Activated CD8-positive, alpha-beta memory T cell treated with anti-CD3 and anti-CD28 coated beads, Interleukin-2, amount 50 U/mL, for 1 hour (primary cell): Measurements from ENCODE around the gene TCEANC.
A peak's percentile ranks its signal among the peaks of the same experiment; 100 is the strongest.
"Not testable (repeated sequence)": the region's sequence is repeated elsewhere in the genome, so short reads cannot be mapped to it uniquely, and the experiment has no call there.

Experiments
- DNase-seq: peaks from one replicate; pipeline ENCODE4 v3.0.0-alpha.2; 2020; ENCODE audit errors: extremely low read depth

Gene TCEANC

DNA sequence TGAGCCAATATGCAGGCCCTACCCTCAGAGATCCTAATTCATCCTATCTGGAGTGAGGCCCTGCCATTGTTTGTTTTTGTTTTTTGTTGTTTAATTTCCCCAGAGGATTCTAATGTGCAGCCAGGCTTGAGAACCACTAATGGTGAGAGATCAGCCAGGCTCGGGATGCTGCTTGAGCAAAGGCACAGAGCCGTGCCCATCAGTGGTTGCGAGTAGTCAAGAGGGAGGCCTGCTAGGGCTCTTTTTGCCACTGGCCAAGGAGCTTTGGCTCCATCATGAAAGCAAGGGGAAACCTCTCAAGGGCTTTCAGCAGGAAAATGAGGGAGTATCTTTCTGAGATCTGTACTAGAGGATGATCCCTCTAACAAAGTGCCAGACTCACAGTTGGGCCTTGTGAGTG lies 2.7 kb downstream of the TCEANC start:
- DNase-seq: no peak

DNA sequence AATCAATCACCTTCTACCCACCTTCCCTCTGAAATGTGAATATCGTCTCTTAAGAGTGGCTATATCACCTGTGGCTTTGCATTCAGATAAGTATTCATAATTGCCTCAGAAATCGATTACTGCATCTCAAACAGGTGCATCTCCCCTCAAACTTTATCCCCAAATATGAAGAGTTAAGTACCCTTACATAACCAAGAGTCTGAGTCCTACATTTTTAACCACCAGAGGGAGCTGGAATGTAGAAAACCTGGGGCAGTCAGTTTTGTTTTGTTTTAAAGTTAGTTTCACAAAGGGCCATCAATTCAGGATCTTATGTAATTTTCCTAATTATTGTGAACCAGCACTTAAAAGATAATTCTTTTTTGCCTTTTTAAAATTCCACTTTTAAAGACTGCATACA lies 5.7 kb downstream of the TCEANC start:
- no peak for DNase-seq

DNA sequence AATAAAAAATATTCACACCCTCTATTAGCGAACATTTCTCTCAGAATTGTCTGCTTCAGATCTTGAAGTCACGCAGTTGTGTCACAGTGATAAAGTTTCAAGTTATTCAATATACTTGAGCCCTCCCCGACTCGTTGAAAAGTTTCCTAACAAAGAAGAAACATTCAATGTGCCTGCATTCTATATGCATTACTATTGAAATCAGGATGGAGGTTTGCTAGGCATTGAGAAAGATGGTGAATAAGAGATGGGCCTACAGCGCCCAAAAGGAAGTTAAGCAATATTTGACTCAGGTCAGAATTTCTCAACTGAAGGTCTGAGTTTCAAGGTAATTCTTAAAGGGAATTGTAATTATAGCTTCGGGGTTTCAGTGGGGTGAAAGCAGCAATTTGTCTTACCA lies 6.1 kb downstream of the TCEANC start:
- no peak for DNase-seq

GRCh38 chrX:13661735-13662288 lies 8.9 kb downstream of the TCEANC start:
- DNase-seq: no peak

DNA sequence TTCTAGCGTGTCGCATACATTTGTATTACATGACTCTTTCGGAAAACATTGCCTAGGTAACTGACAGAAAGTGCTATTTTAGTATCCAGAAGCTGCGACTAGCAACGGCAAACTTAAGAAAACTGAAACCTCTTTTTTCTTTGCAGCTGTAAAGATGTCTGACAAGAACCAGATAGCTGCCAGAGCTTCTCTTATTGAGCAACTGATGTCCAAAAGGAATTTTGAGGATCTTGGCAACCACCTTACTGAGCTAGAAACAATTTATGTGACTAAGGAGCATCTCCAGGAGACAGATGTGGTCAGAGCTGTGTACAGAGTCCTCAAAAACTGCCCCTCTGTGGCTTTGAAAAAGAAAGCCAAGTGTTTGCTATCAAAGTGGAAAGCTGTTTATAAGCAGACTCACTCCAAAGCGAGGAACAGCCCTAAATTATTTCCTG lies 9.4 kb downstream of the TCEANC start:
- no peak for DNase-seq

DNA sequence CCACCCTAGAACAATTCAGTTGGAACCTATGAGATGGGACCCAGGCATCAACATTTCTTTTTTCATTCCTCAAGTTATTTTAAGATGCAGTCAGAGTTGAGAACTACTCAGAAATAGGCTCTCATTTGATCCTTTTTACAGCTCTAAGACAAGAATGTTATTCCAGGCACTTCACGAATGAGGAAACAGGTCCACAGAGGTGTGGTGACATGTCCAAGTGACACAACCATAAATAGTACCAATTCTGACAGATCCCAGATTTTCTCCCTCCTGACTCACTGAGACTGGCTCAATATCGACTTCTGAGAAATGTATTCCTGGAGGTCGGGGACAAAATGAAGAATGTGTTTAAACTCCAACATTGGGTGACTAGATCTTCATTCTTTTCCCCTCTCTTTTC lies 11.1 kb downstream of the TCEANC start:
- no peak for DNase-seq

GRCh38 chrX:13666836-13667235 lies 13.9 kb downstream of the TCEANC start:
- no peak for DNase-seq

- DNase-seq: no peak
Measured at GRCh38 chrX:13667919-13668318, 15.0 kb downstream of the TCEANC start.

DNA sequence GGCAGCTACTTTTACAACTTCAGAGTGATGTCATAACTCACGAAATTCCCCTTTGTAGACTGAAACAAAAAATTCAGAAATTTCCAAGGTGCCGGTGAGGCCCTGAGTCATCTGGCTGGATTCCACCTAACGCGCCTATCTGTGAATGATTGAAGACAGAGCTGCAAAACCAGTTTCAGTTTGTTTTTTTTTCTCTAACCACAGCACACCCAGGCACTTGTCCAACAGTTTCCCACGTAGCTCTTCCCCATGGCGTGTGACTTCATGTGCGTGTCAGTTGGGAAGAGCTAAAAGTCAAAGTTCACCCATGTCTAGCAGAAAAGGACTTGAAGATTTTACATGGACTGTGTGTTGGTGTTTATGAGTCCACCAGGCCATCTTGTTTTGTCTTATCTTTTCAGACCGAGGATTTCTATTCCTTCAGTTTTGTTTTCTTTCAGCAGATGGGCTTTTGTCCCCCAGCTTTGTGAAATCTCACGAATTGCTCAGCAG lies 16.4 kb downstream of the TCEANC start:
- DNase-seq: no peak

- not testable (repeated sequence) for DNase-seq
Measured at GRCh38 chrX:13669755-13670154, 16.8 kb downstream of the TCEANC start.

DNA sequence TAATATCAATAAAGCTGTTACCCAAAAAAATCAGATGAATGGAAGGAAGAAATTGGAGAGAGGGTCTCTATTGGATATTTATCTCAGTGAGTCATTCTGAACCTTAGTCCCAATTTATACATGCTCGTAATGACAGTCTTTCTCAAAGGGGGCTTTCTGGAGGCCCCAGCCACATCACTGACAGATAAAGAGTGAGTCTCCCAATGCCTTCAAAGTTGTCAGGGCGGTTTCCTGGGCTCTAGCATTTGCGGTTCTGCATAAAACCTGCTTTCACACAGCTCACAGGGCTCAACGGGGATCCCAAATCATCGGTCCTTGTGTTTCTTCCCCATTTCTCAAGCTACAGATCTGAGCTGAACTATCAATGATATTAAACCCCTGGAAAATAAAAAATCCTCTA lies 17.3 kb downstream of the TCEANC start:
- DNase-seq: no peak

- DNase-seq: no peak
Measured at GRCh38 chrX:13673016-13673415, 20.1 kb downstream of the TCEANC start.

- no peak for DNase-seq
Measured at GRCh38 chrX:13676885-13677284, 23.9 kb downstream of the TCEANC start.

DNA sequence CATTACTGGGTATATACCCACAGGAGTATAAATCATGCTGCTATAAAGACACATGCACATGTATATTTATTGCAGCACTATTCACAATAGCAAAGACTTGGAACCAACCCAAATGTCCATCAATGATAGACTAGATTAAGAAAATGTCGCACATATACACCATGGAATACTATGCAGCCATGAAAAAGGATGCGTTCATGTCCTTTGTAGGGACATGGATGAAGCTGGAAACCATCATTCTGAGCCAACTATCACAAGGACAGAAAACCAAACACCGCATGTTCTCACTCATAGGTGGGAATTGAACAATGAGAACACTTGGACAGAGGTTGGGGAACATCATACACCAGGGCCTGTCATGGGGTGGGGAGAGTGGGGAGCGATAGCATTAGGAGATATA lies 26.8 kb downstream of the TCEANC start:
- DNase-seq: not testable (repeated sequence)

- no peak for DNase-seq
Measured at GRCh38 chrX:13681595-13681994, 28.7 kb downstream of the TCEANC start.

DNA sequence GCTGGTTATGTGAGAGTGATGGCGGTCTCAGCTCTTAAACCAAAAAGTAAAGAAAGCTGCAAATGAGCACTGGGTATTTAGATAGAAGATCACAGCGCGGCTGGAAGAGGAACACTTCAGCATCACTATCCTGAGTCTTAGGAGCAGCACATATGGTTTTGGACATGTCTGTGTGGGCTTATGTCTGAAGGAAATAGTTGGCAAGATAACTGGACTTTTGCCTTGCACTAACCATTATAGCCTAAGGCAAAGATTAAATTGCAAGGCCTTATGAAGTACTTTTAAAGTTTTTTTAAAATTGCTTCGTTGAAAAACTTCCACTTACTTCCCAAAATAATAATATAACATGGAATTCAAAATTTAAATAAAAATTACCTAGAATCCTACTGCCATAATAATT lies 31.4 kb downstream of the TCEANC start:
- no peak for DNase-seq

- no peak for DNase-seq
Measured at GRCh38 chrX:13685126-13685763, 32.3 kb downstream of the TCEANC start.

- no peak for DNase-seq
Measured at GRCh38 chrX:13687203-13687602, 34.3 kb downstream of the TCEANC start.

- DNase-seq: no peak
Measured at GRCh38 chrX:13688384-13688957, 35.5 kb downstream of the TCEANC start.

DNA sequence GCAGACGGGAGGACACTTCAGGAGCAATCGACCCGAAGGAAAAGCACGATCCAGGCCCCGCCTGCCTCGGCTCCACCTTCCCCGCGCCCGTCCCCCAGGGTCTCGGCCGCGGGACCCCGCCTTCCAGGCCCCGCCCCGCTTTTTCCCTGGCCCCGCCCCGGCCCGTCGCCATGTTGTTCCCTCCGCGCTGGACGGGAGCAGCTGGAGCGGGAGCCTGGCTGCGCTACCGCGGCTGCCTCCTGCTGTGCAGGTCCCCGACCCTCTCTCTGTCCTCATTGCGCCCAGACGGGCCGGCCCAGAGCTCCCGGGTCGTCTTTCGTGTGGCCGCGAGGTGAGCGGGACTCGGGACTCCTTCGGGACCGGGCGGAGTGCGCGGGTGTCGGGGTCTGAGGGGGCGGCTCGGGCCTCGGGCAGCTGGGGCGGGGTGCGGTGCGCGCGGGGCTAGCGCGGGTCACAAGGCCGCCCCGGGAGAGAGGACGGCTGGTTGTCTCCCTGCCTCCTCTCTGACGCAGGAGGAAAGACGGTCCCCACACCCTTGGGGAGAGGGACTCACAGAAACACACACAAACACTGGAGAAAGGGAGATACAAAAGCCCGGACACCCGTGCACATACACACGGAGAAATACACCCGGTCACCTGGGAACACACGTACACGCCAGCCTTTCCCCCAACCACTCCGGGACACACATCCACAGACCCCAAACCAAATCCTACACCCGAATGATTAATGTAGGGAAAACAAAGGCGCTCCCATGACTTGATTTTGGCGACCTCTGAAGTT lies 36.2 kb downstream of the TCEANC start, which contains the start of gene RAB9A:
RAB9A (plus strand) TSS at position 171 of the 783 bp plus-strand sequence. CDS start 19,619 bp downstream, outside the sequence.
- peak; percentile 39 for DNase-seq

- no peak for DNase-seq
Measured at GRCh38 chrX:13689741-13690211, 36.8 kb downstream of the TCEANC start.

DNA sequence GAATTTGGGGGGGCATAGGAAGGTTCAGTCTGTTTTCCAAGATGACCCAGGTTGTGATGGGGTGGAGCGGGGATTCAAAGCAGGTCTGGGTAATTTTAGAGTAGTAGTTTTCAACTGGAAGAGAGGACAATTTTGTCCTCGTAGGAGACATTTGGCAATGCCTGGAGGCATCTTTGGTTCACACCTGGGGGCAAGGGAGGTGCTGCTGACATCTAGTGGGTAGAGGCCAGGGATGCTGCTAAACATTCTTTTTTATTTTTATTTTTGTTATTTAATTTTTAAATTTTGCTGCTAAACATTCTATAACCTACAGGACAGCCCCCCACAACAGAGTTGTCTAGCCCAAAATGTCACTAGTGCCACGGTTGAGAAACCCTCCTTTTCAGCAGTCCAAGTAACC lies 37.9 kb downstream of the TCEANC start:
- DNase-seq: no peak
